SU-DHL-6 (cell line): ENCODE data around the gene THSD4.

Experiments
- EZH2phosphoT487 ChIP-seq: fragments of 200-600 bp; sonication (generic), shearing (Covaris generic); conservative IDR thresholded peaks from 2 replicates; pipeline ENCODE4 v1.6.1; 2018; ENCODE audit warnings: mild to moderate bottlenecking, antibody characterized with exemption, low read length, moderate library complexity, mixed read lengths
- TF ChIP-seq, protein P1 (sequence below): fragments of 200-600 bp; sonication (generic); IDR thresholded peaks from one replicate; pipeline ENCODE4 v1.5.1; 2017; ENCODE audit warnings: antibody characterized with exemption, mild to moderate bottlenecking, low read length, moderate library complexity; ENCODE audit not compliant: insufficient read depth, poor library complexity, severe bottlenecking

- no peak for TF ChIP-seq EZH2phosphoT487
- TF ChIP-seq, protein P1, sequence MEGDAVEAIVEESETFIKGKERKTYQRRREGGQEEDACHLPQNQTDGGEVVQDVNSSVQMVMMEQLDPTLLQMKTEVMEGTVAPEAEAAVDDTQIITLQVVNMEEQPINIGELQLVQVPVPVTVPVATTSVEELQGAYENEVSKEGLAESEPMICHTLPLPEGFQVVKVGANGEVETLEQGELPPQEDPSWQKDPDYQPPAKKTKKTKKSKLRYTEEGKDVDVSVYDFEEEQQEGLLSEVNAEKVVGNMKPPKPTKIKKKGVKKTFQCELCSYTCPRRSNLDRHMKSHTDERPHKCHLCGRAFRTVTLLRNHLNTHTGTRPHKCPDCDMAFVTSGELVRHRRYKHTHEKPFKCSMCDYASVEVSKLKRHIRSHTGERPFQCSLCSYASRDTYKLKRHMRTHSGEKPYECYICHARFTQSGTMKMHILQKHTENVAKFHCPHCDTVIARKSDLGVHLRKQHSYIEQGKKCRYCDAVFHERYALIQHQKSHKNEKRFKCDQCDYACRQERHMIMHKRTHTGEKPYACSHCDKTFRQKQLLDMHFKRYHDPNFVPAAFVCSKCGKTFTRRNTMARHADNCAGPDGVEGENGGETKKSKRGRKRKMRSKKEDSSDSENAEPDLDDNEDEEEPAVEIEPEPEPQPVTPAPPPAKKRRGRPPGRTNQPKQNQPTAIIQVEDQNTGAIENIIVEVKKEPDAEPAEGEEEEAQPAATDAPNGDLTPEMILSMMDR, result no peak
Observed at GRCh38 chr15:71332431-71333004, 217.2 kb downstream of the THSD4 start.
